GM12891 (cell line): ENCODE data around the gene RBM3.

Experiments used
- POLR2A ChIP-seq: IDR thresholded peaks from 2 replicates; pipeline ENCODE4 v1.6.1; 2011; ENCODE audit warnings: low read depth, low read length, control low read depth
- POLR2AphosphoS5 ChIP-seq: IDR thresholded peaks from 2 replicates; pipeline ENCODE4 v1.6.1; 2011; ENCODE audit warnings: low read depth, low read length, control low read depth

DNA sequence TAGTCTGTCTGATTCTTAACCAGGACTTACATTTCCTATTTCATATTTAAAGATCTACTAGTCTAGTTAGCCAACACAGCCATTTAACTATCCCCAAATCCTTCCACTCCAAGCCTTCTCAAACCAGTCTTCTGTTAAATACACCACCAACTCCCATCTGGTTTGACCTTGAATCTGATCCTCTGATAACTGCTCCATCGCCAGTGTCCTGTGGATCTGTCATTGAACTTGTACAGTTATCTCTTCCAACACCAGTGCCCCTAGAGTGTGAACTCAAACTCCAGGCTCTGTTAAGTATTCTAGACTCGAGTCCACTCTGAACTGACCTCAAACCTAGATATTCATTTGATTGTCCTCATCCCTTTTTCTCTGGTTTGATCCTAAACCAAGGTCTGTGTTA is 37.4 kb downstream of the RBM3 start:
- TF ChIP-seq POLR2A (no peak), POLR2AphosphoS5 (no peak)
